ENCODE data around the gene FAM156B.
A peak's percentile ranks its signal among the peaks of the same experiment; 100 is the strongest.
"Not testable (repeated sequence)": the region's sequence is repeated elsewhere in the genome, so short reads cannot be mapped to it uniquely, and the experiment has no call there.

Gene FAM156B

GRCh38 chrX:52930214-52930613, 33.1 kb downstream of the FAM156B start:
- not testable (repeated sequence) for DNase-seq

GRCh38 chrX:52933213-52933612, 36.1 kb downstream of the FAM156B start:
- DNase-seq = no peak

GRCh38 chrX:52933976-52934703, 37.0 kb downstream of the FAM156B start:
- DNase-seq = no peak

GRCh38 chrX:52934704-52935469, 37.8 kb downstream of the FAM156B start:
- peak; percentile 73 for DNase-seq

GRCh38 chrX:52935470-52935784, 38.3 kb downstream of the FAM156B start:
- not testable (repeated sequence) for DNase-seq

GRCh38 chrX:52940704-52941103, 43.6 kb downstream of the FAM156B start:
- DNase-seq = not testable (repeated sequence)

- not testable (repeated sequence) for DNase-seq
These were observed 44.6 kb downstream of the FAM156B start for GRCh38 chrX:52941728-52942127.

GRCh38 chrX:52945838-52946494, 48.8 kb downstream of the FAM156B start:
- DNase-seq = not testable (repeated sequence)

GRCh38 chrX:52947501-52947900, 50.4 kb downstream of the FAM156B start:
- DNase-seq = not testable (repeated sequence)

GRCh38 chrX:52948265-52948664, 51.1 kb downstream of the FAM156B start:
- not testable (repeated sequence) for DNase-seq

- not testable (repeated sequence) for DNase-seq
These were observed 52.2 kb downstream of the FAM156B start for GRCh38 chrX:52949325-52949724.

GRCh38 chrX:52949884-52950283, 52.8 kb downstream of the FAM156B start:
- DNase-seq = not testable (repeated sequence)

All from SIG-M5 (cell line).